HUES6 (cell line): ENCODE results near the gene SLC9C2.
"Not testable (repeated sequence)": the region's sequence is repeated elsewhere in the genome, so short reads cannot be mapped to it uniquely, and the experiment has no call there.

Experiments
- H3K27ac ChIP-seq: 2 replicates; pipeline ENCODE4 v1.7.0; 2013; ENCODE audit warnings: low read depth, mild to moderate bottlenecking, low read length, inconsistent platforms
- H3K27me3 ChIP-seq: 2 replicates; pipeline ENCODE4 v1.6.1; 2013; ENCODE audit warnings: low read length; ENCODE audit not compliant: control insufficient read depth, insufficient read depth
- H3K36me3 ChIP-seq: 2 replicates; pipeline ENCODE4 v1.6.1; 2013; ENCODE audit warnings: low read length; ENCODE audit not compliant: control insufficient read depth, insufficient read depth
- H3K4me1 ChIP-seq: 2 replicates; pipeline ENCODE4 v1.6.1; 2013; ENCODE audit warnings: low read length; ENCODE audit not compliant: control insufficient read depth, insufficient read depth
- H3K4me3 ChIP-seq: 2 replicates; pipeline ENCODE4 v1.5.1; 2013; ENCODE audit warnings: low read depth, low read length
- H3K9ac ChIP-seq: one replicate; pipeline ENCODE4 v1.6.1; 2013; ENCODE audit warnings: mild to moderate bottlenecking, low read length
- H3K9me3 ChIP-seq: 2 replicates; pipeline ENCODE4 v1.6.1; 2013; ENCODE audit warnings: low read depth, low read length; ENCODE audit not compliant: control insufficient read depth, insufficient read depth

SLC9C2 gene

GRCh38 chr1:173499729-173500128, 103.1 kb downstream of the SLC9C2 start:
- Histone ChIP-seq H3K36me3 (no peaks in the 10 kb centered on the region), H3K9me3 (peaks cover 15% of the 10 kb centered on the region), H3K27ac (no peak overlapping the region), H3K4me3 (no peak overlapping the region), H3K27me3 (no peaks in the 10 kb centered on the region), H3K4me1 (no peaks in the 10 kb centered on the region), H3K9ac (no peak overlapping the region)

- Histone ChIP-seq H3K27ac (no peak overlapping the region), H3K9me3 (peaks cover 41% of the 10 kb centered on the region), H3K4me3 (no peak overlapping the region)
Measured at GRCh38 chr1:173496757-173497320, 106.0 kb downstream of the SLC9C2 start.

GRCh38 chr1:173495609-173496267, 107.1 kb downstream of the SLC9C2 start:
- H3K27ac ChIP-seq, result no peak overlapping the region
- H3K36me3 ChIP-seq, result no peaks in the 10 kb centered on the region
- no peaks in the 10 kb centered on the region for H3K27me3 ChIP-seq
- peaks cover 41% of the 10 kb centered on the region for H3K9me3 ChIP-seq
- no peaks in the 10 kb centered on the region for H3K4me1 ChIP-seq
- no peak overlapping the region for H3K4me3 ChIP-seq
- H3K9ac ChIP-seq, result no peak overlapping the region

More at GRCh38 chr1:173496757-173497320, 106.0 kb downstream of the SLC9C2 start:
- Histone ChIP-seq H3K27me3 (no peaks in the 10 kb centered on the region), H3K36me3 (no peaks in the 10 kb centered on the region), H3K4me1 (no peaks in the 10 kb centered on the region), H3K9ac (no peak overlapping the region)

- peaks cover 41% of the 10 kb centered on the region for H3K9me3 ChIP-seq
- peaks cover 23% of the 10 kb centered on the region for H3K36me3 ChIP-seq
Measured at GRCh38 chr1:173493125-173493524, 109.7 kb downstream of the SLC9C2 start.

GRCh38 chr1:173491508-173491907, 111.4 kb downstream of the SLC9C2 start:
- Histone ChIP-seq H3K36me3 (peaks cover 40% of the 10 kb centered on the region), H3K4me3 (no peak overlapping the region), H3K27me3 (no peaks in the 10 kb centered on the region), H3K9ac (no peak overlapping the region), H3K27ac (no peak overlapping the region), H3K9me3 (peaks cover 37% of the 10 kb centered on the region), H3K4me1 (peaks cover 3% of the 10 kb centered on the region; the same call in 1 of the 2 replicates)

More at GRCh38 chr1:173493125-173493524, 109.7 kb downstream of the SLC9C2 start:
- not testable (repeated sequence) for H3K27ac ChIP-seq, H3K27me3 ChIP-seq, H3K4me3 ChIP-seq, H3K9ac ChIP-seq, H3K4me1 ChIP-seq

GRCh38 chr1:173489929-173490328, 112.9 kb downstream of the SLC9C2 start:
- H3K27me3 ChIP-seq, result no peaks in the 10 kb centered on the region
- peaks cover 28% of the 10 kb centered on the region for H3K9me3 ChIP-seq
- peaks cover 55% of the 10 kb centered on the region for H3K36me3 ChIP-seq
- H3K4me3 ChIP-seq, result no peak overlapping the region
- 0 out of 2 replicates have a peak overlapping the region, but pooled peaks have one; percentile 65 for H3K27ac ChIP-seq
- no peak overlapping the region for H3K9ac ChIP-seq
- H3K4me1 ChIP-seq, result peaks cover 3% of the 10 kb centered on the region; the same call in 1 of the 2 replicates

GRCh38 chr1:173489149-173489600, 113.7 kb downstream of the SLC9C2 start:
- no peak overlapping the region for H3K4me3 ChIP-seq
- peaks cover 3% of the 10 kb centered on the region; the same call in 1 of the 2 replicates for H3K4me1 ChIP-seq
- no peak overlapping the region for H3K27ac ChIP-seq
- H3K27me3 ChIP-seq, result no peaks in the 10 kb centered on the region
- no peak overlapping the region for H3K9ac ChIP-seq
- peaks cover 63% of the 10 kb centered on the region for H3K36me3 ChIP-seq
- H3K9me3 ChIP-seq, result peaks cover 21% of the 10 kb centered on the region

- H3K9ac ChIP-seq, result no peak overlapping the region
- no peaks in the 10 kb centered on the region for H3K27me3 ChIP-seq
- peaks cover 73% of the 10 kb centered on the region for H3K36me3 ChIP-seq
- H3K4me1 ChIP-seq, result peaks cover 3% of the 10 kb centered on the region; the same call in 1 of the 2 replicates
- no peak overlapping the region for H3K27ac ChIP-seq
- no peak overlapping the region for H3K4me3 ChIP-seq
- peaks cover 9% of the 10 kb centered on the region for H3K9me3 ChIP-seq
Measured at GRCh38 chr1:173488001-173488400, 114.9 kb downstream of the SLC9C2 start.

- Histone ChIP-seq H3K4me1 (peaks cover 3% of the 10 kb centered on the region; the same call in 1 of the 2 replicates), H3K27me3 (no peaks in the 10 kb centered on the region), H3K9me3 (no peaks in the 10 kb centered on the region), H3K9ac (no peak overlapping the region), H3K27ac (no peak overlapping the region), H3K4me3 (no peak overlapping the region), H3K36me3 (peaks cover 97% of the 10 kb centered on the region)
Measured at GRCh38 chr1:173485401-173485800, 117.5 kb downstream of the SLC9C2 start.

GRCh38 chr1:173484276-173484675, 118.6 kb downstream of the SLC9C2 start:
- Histone ChIP-seq H3K4me1 (peaks cover 11% of the 10 kb centered on the region), H3K27me3 (no peaks in the 10 kb centered on the region), H3K9me3 (no peaks in the 10 kb centered on the region), H3K9ac (no peak overlapping the region), H3K36me3 (peaks cover 99% of the 10 kb centered on the region), H3K27ac (no peak overlapping the region), H3K4me3 (no peak overlapping the region)

GRCh38 chr1:173482683-173483082, 120.2 kb downstream of the SLC9C2 start:
- H3K9me3 ChIP-seq, result no peaks in the 10 kb centered on the region
- H3K4me3 ChIP-seq, result no peak overlapping the region
- no peak overlapping the region for H3K27ac ChIP-seq
- H3K36me3 ChIP-seq, result peaks cover 84% of the 10 kb centered on the region
- H3K27me3 ChIP-seq, result no peaks in the 10 kb centered on the region
- peaks cover 12% of the 10 kb centered on the region; the same call in 1 of the 2 replicates for H3K4me1 ChIP-seq
- no peak overlapping the region for H3K9ac ChIP-seq
